ENCODE data around the gene PTPRD. TPM values are rescaled to one million over a fixed set of nuclear protein-coding genes. Genes with fewer than 3 reads are reported as not detected.

Gene PTPRD
- total RNA-seq, 1 experiment from 2014 or later: 32.5 TPM

DNA sequence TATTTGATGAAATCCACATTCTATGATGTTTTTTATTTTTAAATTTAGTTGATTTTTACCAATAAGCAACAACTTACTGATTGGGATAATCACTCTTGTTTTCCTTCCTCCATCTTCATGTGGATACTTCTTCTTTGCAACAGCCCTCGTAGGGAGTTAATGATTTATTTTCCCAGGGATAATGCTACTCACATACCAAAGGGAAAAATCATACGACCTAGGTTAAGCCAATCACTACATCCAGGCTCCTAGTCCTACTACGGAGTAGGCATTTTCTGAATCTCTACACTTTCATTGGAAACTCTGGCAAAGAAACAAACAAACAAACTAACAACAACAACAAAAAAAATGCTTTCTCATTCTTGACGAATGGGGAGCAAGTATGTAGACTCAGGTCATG is 663.4 kb downstream of the PTPRD start:
- no peaks in the 10 kb centered on the region for H3K36me3 Mint-ChIP-seq (ENCODE audit: insufficient read depth in 1 of 3, low read depth in 3 of 3)
- H4K20me1 ChIP-seq (ENCODE audit: control insufficient read depth, insufficient read depth, insufficient read length): no peaks in the 10 kb centered on the region

More for the DNA sequence above, 663.4 kb downstream of the PTPRD start:
- H2BK12ac ChIP-seq (ENCODE audit: insufficient read length, low read depth, low read length): no peak overlapping the region
- no peaks in the 10 kb centered on the region for H3K9me3 Mint-ChIP-seq
- TF ChIP-seq, protein P1, sequence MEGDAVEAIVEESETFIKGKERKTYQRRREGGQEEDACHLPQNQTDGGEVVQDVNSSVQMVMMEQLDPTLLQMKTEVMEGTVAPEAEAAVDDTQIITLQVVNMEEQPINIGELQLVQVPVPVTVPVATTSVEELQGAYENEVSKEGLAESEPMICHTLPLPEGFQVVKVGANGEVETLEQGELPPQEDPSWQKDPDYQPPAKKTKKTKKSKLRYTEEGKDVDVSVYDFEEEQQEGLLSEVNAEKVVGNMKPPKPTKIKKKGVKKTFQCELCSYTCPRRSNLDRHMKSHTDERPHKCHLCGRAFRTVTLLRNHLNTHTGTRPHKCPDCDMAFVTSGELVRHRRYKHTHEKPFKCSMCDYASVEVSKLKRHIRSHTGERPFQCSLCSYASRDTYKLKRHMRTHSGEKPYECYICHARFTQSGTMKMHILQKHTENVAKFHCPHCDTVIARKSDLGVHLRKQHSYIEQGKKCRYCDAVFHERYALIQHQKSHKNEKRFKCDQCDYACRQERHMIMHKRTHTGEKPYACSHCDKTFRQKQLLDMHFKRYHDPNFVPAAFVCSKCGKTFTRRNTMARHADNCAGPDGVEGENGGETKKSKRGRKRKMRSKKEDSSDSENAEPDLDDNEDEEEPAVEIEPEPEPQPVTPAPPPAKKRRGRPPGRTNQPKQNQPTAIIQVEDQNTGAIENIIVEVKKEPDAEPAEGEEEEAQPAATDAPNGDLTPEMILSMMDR (conservative IDR thresholded peaks at IDR 0.05): no peak
- H3K4ac ChIP-seq (ENCODE audit: low read depth, low read length): no peak overlapping the region
- H3K79me2 ChIP-seq (ENCODE audit: insufficient read depth, low read length): no peaks in the 10 kb centered on the region
- H3K79me1 ChIP-seq (ENCODE audit: insufficient read depth, low read depth, low read length, poor library complexity, severe bottlenecking): no peaks in the 10 kb centered on the region
- no peak overlapping the region for H3K56ac ChIP-seq (ENCODE audit: insufficient read length, low read depth, low read length)
- no peak overlapping the region for H4K91ac ChIP-seq (ENCODE audit: insufficient read length, low read depth, low read length)
- no peak overlapping the region for H3T11ph ChIP-seq (ENCODE audit: low read length)
- DNase-seq: no peak
- H4K8ac ChIP-seq (replicated peaks; ENCODE audit: insufficient read length, low read depth, low read length): no peak overlapping the region
- no peak overlapping the region for H3K9ac ChIP-seq (ENCODE audit: extremely low read depth, insufficient read length, low read length)
- no peak overlapping the region for H2BK15ac ChIP-seq (ENCODE audit: low read depth, low read length)
- H2BK5ac ChIP-seq (ENCODE audit: insufficient read length, low read length): no peak overlapping the region
- H3K4me2 ChIP-seq (ENCODE audit: insufficient read depth, insufficient read length, low read length): no peak overlapping the region
- H3K27me3 Mint-ChIP-seq (ENCODE audit: low read depth): no peaks in the 10 kb centered on the region
- no peak overlapping the region for H2AK5ac ChIP-seq (ENCODE audit: insufficient read length, low read length)
- no peak overlapping the region for H3K23ac ChIP-seq (ENCODE audit: insufficient read length, low read depth, low read length)
- H3K4me3 Mint-ChIP-seq: no peak overlapping the region
- no peak overlapping the region for H3K27ac Mint-ChIP-seq
- H4K5ac ChIP-seq (ENCODE audit: insufficient read length, low read depth, low read length): no peak overlapping the region
- no peaks in the 10 kb centered on the region for H3K27me3 ChIP-seq (ENCODE audit: insufficient read depth, low read length)
- H2AFZ ChIP-seq (ENCODE audit: low read length): no peak overlapping the region
- H3K14ac ChIP-seq (ENCODE audit: insufficient read depth, low read length): no peak overlapping the region
- no peaks in the 10 kb centered on the region for H3K23me2 ChIP-seq (ENCODE audit: insufficient read length, low read depth, low read length, poor library complexity, severe bottlenecking)
- no peaks in the 10 kb centered on the region for H3K9me3 ChIP-seq (ENCODE audit: control insufficient read depth, low read depth, low read length)
- H2BK20ac ChIP-seq (ENCODE audit: low read depth, low read length, poor library complexity, severe bottlenecking): no peak overlapping the region
- no peaks in the 10 kb centered on the region for H3K4me1 ChIP-seq (ENCODE audit: insufficient read depth, low read length)
- no peak overlapping the region for H3K18ac ChIP-seq (ENCODE audit: insufficient read length, low read depth, low read length)
- no CpG with 5 or more reads among the region's 4 CpGs for WGBS (ENCODE audit: extremely low coverage, insufficient read length, low lambda C conversion rate)
- no peak overlapping the region for H3K27ac ChIP-seq (ENCODE audit: insufficient read length, low read depth, low read length)
- H3K4me1 Mint-ChIP-seq: no peaks in the 10 kb centered on the region
- H2BK120ac ChIP-seq (ENCODE audit: low read depth, low read length, poor library complexity, severe bottlenecking): no peak overlapping the region

Data from H9 (cell line).